Ovary (tissue), 3 donors: ENCODE measurements around the gene SLC9B1.

Experiments
- CTCF ChIP-seq, 3 donors: fragments of 450-650 bp in 2 of 3; fragments of 200-600 bp in 1 of 3; IDR thresholded peaks; one replicate each; pipeline versions ENCODE4 v1.5.1 to v1.8.0; 2016 to 2022; ENCODE audit warnings: antibody characterized with exemption in 3 of 3, mild to moderate bottlenecking in 1 of 3
- POLR2A ChIP-seq: fragments of 450-650 bp; IDR thresholded peaks from one replicate; pipeline ENCODE4 v1.6.1; 2017; ENCODE audit warnings: antibody characterized with exemption, mild to moderate bottlenecking, moderate library complexity
- donor health status: DM: no; HTN: no; CAD: no.

- TF ChIP-seq POLR2A (no peak), CTCF (IDR thresholded peaks at IDR 0.05) (no peak)
Observed at GRCh38 chr4:103010804-103011203, 8.7 kb downstream of the SLC9B1 start.
